HFF-Myc (cell line): ENCODE data around the gene RAD51B.

Experiments
- DNase-seq: peaks from one replicate; pipeline ENCODE4 v3.0.0-alpha.2; 2011; ENCODE audit warnings: low read depth; ENCODE audit errors: extremely low read depth
- H3K4me3 ChIP-seq: replicated peaks from 2 replicates; pipeline ENCODE4 v1.5.1; 2011; ENCODE audit warnings: low read depth, mild to moderate bottlenecking, control low read depth, low read length
- CTCF ChIP-seq: IDR thresholded peaks from 2 replicates; pipeline ENCODE4 v1.5.1; 2012; ENCODE audit warnings: mild to moderate bottlenecking, low read depth, low read length, control low read depth; ENCODE audit errors: missing control alignments

Gene RAD51B

GRCh38 chr14:68249661-68250451 lies 430.3 kb downstream of the RAD51B start:
- no peak overlapping the region for H3K4me3 ChIP-seq
- DNase-seq, result no peak
- no peak for TF ChIP-seq CTCF

- no peak for DNase-seq
- no peak for TF ChIP-seq CTCF
- H3K4me3 ChIP-seq, result no peak overlapping the region
Measured at GRCh38 chr14:68250927-68251768, 431.6 kb downstream of the RAD51B start.

GRCh38 chr14:68251769-68252100 lies 432.2 kb downstream of the RAD51B start:
- no peak for DNase-seq
- no peak for TF ChIP-seq CTCF
- H3K4me3 ChIP-seq, result no peak overlapping the region

GRCh38 chr14:68253160-68253780 lies 433.7 kb downstream of the RAD51B start:
- H3K4me3 ChIP-seq, result no peak overlapping the region
- TF ChIP-seq CTCF, result no peak
- no peak for DNase-seq

GRCh38 chr14:68253878-68254528 lies 434.4 kb downstream of the RAD51B start:
- no peak for TF ChIP-seq CTCF
- H3K4me3 ChIP-seq, result no peak overlapping the region
- no peak for DNase-seq

- H3K4me3 ChIP-seq, result no peak overlapping the region
- TF ChIP-seq CTCF, result no peak
- no peak for DNase-seq
Measured at GRCh38 chr14:68254669-68255527, 435.3 kb downstream of the RAD51B start.
